Measurements from ENCODE around the gene MCEMP1. TPM values are rescaled to one million over a fixed set of nuclear protein-coding genes. Genes with fewer than 3 reads are reported as not detected.

The MCEMP1 gene
- total and polyA plus RNA-seq, 2 of the 4 experiments (the other 2 are of a cell fraction), result 0.15 TPM; not detected in 1

DNA sequence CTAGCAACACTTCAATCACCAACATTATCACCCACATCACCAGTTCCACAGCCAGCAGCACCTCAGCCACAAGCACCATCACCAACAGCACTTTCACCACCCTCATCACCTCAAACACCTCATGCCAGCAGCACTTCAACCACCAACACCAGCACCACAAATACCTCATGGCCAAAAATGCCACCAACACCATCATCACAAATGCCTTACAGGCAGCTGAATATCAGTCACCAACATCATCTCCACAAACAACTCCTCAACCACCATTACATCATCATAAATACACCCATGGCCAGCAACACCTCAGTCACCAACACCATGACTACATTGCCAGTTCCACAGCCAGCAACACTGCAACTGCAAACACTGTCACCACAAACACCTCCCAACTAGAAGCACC, 14.6 kb downstream of the MCEMP1 start:
- H3K18ac ChIP-seq (ENCODE audit: low read depth, low read length), result no peak overlapping the region
- no peak overlapping the region for H3K56ac ChIP-seq (ENCODE audit: extremely low read depth, insufficient read depth, low read length)
- H3K4me3 ChIP-seq (ENCODE audit: insufficient read depth, low read depth, low read length), result no peak overlapping the region
- H3K9me3 ChIP-seq (ENCODE audit: control insufficient read depth, insufficient read depth, low read length), result peaks cover 2% of the 10 kb centered on the region; the same call in 1 of the 2 replicates
- H2BK20ac ChIP-seq (ENCODE audit: low read depth, low read length), result no peak overlapping the region
- no peak overlapping the region for H4K8ac ChIP-seq (ENCODE audit: low read depth in 2 of 2, low read length in 2 of 2)
- H3K36me3 ChIP-seq (ENCODE audit: control insufficient read depth, insufficient read depth, low read length), result no peaks in the 10 kb centered on the region
- intact Hi-C loops (cut with micrococcal nuclease), result no loop called here
- no peak overlapping the region for H4K91ac ChIP-seq (ENCODE audit: insufficient read depth, low read depth, low read length)
- no peak overlapping the region for H3K14ac ChIP-seq (replicated peaks; ENCODE audit: low read depth, low read length)
- H2AK5ac ChIP-seq (ENCODE audit: low read depth, low read length), result no peak overlapping the region
- ATAC-seq (ENCODE audit: low read depth), result no peak
- no peaks in the 10 kb centered on the region for H3K79me1 ChIP-seq (ENCODE audit: low read depth in 1 of 2, low read length in 2 of 2)
- H2BK15ac ChIP-seq (ENCODE audit: low read depth, low read length), result no peak overlapping the region
- H3K23ac ChIP-seq (ENCODE audit: low read depth, low read length), result no peak overlapping the region
- TF ChIP-seq POLR2A (IDR thresholded peaks at IDR 0.05; ENCODE audit: low read depth, low read length) (no peak), FOS (IDR thresholded peaks at IDR 0.05; ENCODE audit: low read depth, low read length) (no peak), CHD1 (IDR thresholded peaks at IDR 0.05; ENCODE audit: low read depth, low read length) (no peak), CEBPB (IDR thresholded peaks at IDR 0.05; ENCODE audit: low read depth, low read length) (no peak), NFE2L2 (IDR thresholded peaks at IDR 0.05; ENCODE audit: low read depth, low read length) (no peak), MAZ (IDR thresholded peaks at IDR 0.05; ENCODE audit: borderline replicate concordance, low read depth, low read length) (no peak), MAFK (IDR thresholded peaks at IDR 0.05; ENCODE audit: low read depth, low read length) (no peak)
- TF ChIP-seq, protein P1, sequence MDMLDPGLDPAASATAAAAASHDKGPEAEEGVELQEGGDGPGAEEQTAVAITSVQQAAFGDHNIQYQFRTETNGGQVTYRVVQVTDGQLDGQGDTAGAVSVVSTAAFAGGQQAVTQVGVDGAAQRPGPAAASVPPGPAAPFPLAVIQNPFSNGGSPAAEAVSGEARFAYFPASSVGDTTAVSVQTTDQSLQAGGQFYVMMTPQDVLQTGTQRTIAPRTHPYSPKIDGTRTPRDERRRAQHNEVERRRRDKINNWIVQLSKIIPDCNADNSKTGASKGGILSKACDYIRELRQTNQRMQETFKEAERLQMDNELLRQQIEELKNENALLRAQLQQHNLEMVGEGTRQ (IDR thresholded peaks at IDR 0.05; ENCODE audit: low read depth, low read length), result no peak
- H3K27ac ChIP-seq (ENCODE audit: insufficient read depth, low read length), result no peak overlapping the region
- in situ Hi-C loops (cut with MboI; ENCODE audit: low sequenced_read_pairs), result no loop called here
- H2AK9ac ChIP-seq (replicated peaks; ENCODE audit: low read depth, low read length, poor library complexity), result no peak overlapping the region
- H3K4me1 ChIP-seq (ENCODE audit: control insufficient read depth, insufficient read depth, low read length), result no peaks in the 10 kb centered on the region
- H3K9ac ChIP-seq (ENCODE audit: low read depth, low read length), result no peak overlapping the region
- no peak overlapping the region for H2AFZ ChIP-seq (replicated peaks; ENCODE audit: low read length, poor library complexity)
- ChIA-PET CTCF (interaction anchor here (0.6 kb wide), 1 partner anchor 874 kb away, joined by 3 read pairs; no protein-coding TSS in a partner anchor), POLR2A (ENCODE audit: unreplicated experiment) (no interaction called here)
- no peaks in the 10 kb centered on the region for H4K20me1 ChIP-seq (ENCODE audit: insufficient read depth, low read length)
- peaks cover 3% of the 10 kb centered on the region; the same call in 1 of the 2 replicates for H3K27me3 ChIP-seq (ENCODE audit: control insufficient read depth, insufficient read depth, low read length)
- no peak for DNase-seq
- H4K5ac ChIP-seq (ENCODE audit: low read depth, low read length), result no peak overlapping the region
- H3K9me1 ChIP-seq (ENCODE audit: insufficient read depth, low read length), result no peaks in the 10 kb centered on the region
- H2BK120ac ChIP-seq (ENCODE audit: low read depth, low read length), result no peak overlapping the region
- no peak overlapping the region for H3K4ac ChIP-seq (ENCODE audit: low read depth, low read length)
- H2BK5ac ChIP-seq (ENCODE audit: low read depth, low read length, poor library complexity, severe bottlenecking), result no peak overlapping the region
- no peak overlapping the region for H3K4me2 ChIP-seq (ENCODE audit: low read depth, low read length)
- no TSS peak for BruUV-seq (replicated peaks)
- dilution Hi-C loops (cut with HindIII; ENCODE audit: low sequenced_read_pairs, unreplicated experiment), result no loop called here

Data from IMR-90 (cell line).